Smooth muscle cell (in vitro differentiated cells): Measurements from ENCODE around the gene CCDC146. TPM values are rescaled to one million over a fixed set of nuclear protein-coding genes. Genes with fewer than 3 reads are reported as not detected.
"Not testable (repeated sequence)": the region's sequence is repeated elsewhere in the genome, so short reads cannot be mapped to it uniquely, and the experiment has no call there.

ENCODE experiments used
- DNase-seq: peaks from one replicate; lab custom pipeline; 2025; ENCODE audit not compliant: unreplicated experiment; lab: John Stamatoyannopoulos, UW
- H2AFZ ChIP-seq: fragments of 200-600 bp; sonication (generic); 2 replicates; pipeline ENCODE4 v1.6.0; 2016; ENCODE audit warnings: antibody characterized with exemption, low read depth, mild to moderate bottlenecking
- H3F3A ChIP-seq: fragments of 200-600 bp; sonication (generic); 2 replicates; pipeline ENCODE4 v1.6.0; 2017; ENCODE audit warnings: antibody characterized with exemption, low read depth
- H3K27ac ChIP-seq: fragments of 200-600 bp; sonication (generic); 2 replicates; pipeline ENCODE4 v1.5.1; 2016; ENCODE audit warnings: low read depth, mild to moderate bottlenecking
- H3K27me3 ChIP-seq: fragments of 200-600 bp; sonication (generic); 2 replicates; pipeline ENCODE4 v1.6.1; 2016; ENCODE audit warnings: low read depth, mild to moderate bottlenecking
- H3K36me3 ChIP-seq: fragments of 200-600 bp; sonication (generic); 2 replicates; pipeline ENCODE4 v1.5.1; 2016; ENCODE audit warnings: low read depth
- H3K4me1 ChIP-seq: fragments of 200-600 bp; sonication (generic); 2 replicates; pipeline ENCODE4 v1.5.1; 2016; ENCODE audit warnings: low read depth
- H3K4me2 ChIP-seq: fragments of 200-600 bp; sonication (generic); 2 replicates; pipeline ENCODE4 v1.6.0; 2016; ENCODE audit warnings: mild to moderate bottlenecking
- H3K4me3 ChIP-seq: fragments of 200-600 bp; sonication (generic); 2 replicates; pipeline ENCODE4 v1.5.1; 2016; ENCODE audit warnings: mild to moderate bottlenecking
- H3K79me2 ChIP-seq: fragments of 200-600 bp; sonication (generic); 2 replicates; pipeline ENCODE4 v1.6.0; 2016; ENCODE audit warnings: low read depth, mild to moderate bottlenecking
- H3K9ac ChIP-seq: fragments of 200-600 bp; sonication (generic); 2 replicates; pipeline ENCODE4 v1.6.0; 2016; ENCODE audit warnings: low read depth
- H3K9me3 ChIP-seq: fragments of 200-600 bp; sonication (generic); replicated peaks from 2 replicates; pipeline ENCODE4 v1.5.1; 2016; ENCODE audit warnings: low read depth
- H4K20me1 ChIP-seq: fragments of 200-600 bp; sonication (generic); 2 replicates; pipeline ENCODE4 v1.6.0; 2016; ENCODE audit warnings: low read depth
- CTCF ChIP-seq: fragments of 200-600 bp; sonication (generic); IDR thresholded peaks from 2 replicates; pipeline ENCODE4 v1.5.1; 2017; ENCODE audit warnings: borderline replicate concordance, mild to moderate bottlenecking, antibody characterized with exemption; ENCODE audit not compliant: insufficient read depth, poor library complexity, severe bottlenecking
- WGBS: methylation state at CpG from one replicate; pipeline ENCODE4 v1.1.7; 2016; ENCODE audit warnings: low lambda C conversion rate; 5-methylcytosine and 5-hydroxymethylcytosine counted together
- polyA plus RNA-seq: library from polyadenylated mRNA; unstranded; fragments of >200 nt; fragmentation: Nextera tagmentation; extraction: Ambion mirVana; gene quantifications from 2 replicates; pipeline ENCODE4 v1.2.1, GENCODE V29; 2016
- total RNA-seq: library from RNA; depleted of rRNA; stranded (reverse); fragments of >200 nt; gene quantifications from 2 replicates; pipeline ENCODE4 v1.2.3, GENCODE V29; 2014

The CCDC146 gene
- total and polyA plus RNA-seq, 2 experiments from 2014 or later: 0.77 to 7.3 TPM

GRCh38 chr7:77222819-77223218, 100.4 kb downstream of the CCDC146 start:
- H3K36me3 ChIP-seq: no peaks in the 10 kb centered on the region
- no peaks in the 10 kb centered on the region for H3K9me3 ChIP-seq
- no peak overlapping the region for H2AFZ ChIP-seq
- no peak overlapping the region for H3K9ac ChIP-seq
- no peak overlapping the region for H3K4me3 ChIP-seq
- no peaks in the 10 kb centered on the region for H3K4me1 ChIP-seq
- H4K20me1 ChIP-seq: no peaks in the 10 kb centered on the region
- no peaks in the 10 kb centered on the region for H3F3A ChIP-seq
- H3K27ac ChIP-seq: no peak overlapping the region
- no peaks in the 10 kb centered on the region for H3K27me3 ChIP-seq
- no peak for DNase-seq
- WGBS: 73% methylated on average over 4 of the region's 4 CpGs
- no peak for TF ChIP-seq CTCF
- H3K79me2 ChIP-seq: no peaks in the 10 kb centered on the region
- no peak overlapping the region for H3K4me2 ChIP-seq

DNA sequence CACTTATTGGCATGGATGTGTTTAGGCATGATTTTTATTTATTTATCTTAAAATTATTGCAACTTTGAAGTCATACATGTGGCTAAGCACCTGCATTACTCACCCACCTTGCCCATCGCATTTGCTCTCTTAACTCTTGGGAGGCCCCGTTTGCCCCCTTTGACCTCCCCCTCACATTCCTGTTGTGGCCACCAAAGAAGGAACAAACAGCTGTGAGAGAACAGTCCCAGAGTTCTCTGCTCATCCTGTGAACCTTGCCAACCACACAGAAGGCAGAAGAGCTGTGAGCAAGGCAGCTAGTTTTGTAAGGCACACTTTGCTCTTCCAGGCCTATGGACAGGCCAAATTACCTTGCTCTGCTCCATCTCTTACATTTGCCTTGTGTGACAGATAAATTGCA, 100.8 kb downstream of the CCDC146 start:
- WGBS: 86% methylated on average over 2 of the region's 2 CpGs
- no peak overlapping the region for H2AFZ ChIP-seq

DNA sequence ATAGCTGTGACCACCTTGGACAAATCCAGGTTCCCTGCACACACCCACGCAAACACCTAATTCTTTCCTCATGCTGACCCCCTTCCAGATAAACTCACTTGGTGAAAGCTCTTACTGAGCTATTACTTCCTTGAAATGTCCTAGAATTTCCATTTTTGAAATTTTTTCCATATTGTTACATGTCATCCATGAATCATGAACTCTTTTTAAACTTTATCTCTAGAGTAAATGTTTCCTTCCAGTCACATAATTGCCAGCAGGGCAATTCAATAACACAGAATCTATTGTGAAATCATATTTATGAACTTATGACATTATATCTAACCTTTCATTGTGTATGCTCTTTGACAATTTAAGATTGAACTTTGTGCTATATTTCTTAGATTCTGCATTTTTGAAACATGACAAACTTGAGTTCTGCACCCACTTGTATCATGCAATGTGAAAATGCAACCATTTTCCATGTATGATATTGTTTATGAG, 104.0 kb downstream of the CCDC146 start:
- no peak overlapping the region for H3K4me3 ChIP-seq
- 97% methylated on average over 1 of the region's 1 CpG for WGBS
- no peak for DNase-seq
- no peaks in the 10 kb centered on the region for H3F3A ChIP-seq
- no peaks in the 10 kb centered on the region for H3K79me2 ChIP-seq
- no peak overlapping the region for H3K27ac ChIP-seq
- no peaks in the 10 kb centered on the region for H4K20me1 ChIP-seq
- H3K36me3 ChIP-seq: no peaks in the 10 kb centered on the region
- H3K27me3 ChIP-seq: no peaks in the 10 kb centered on the region
- no peak for TF ChIP-seq CTCF
- H3K9ac ChIP-seq: no peak overlapping the region
- no peak overlapping the region for H3K4me2 ChIP-seq
- H3K4me1 ChIP-seq: no peaks in the 10 kb centered on the region
- H2AFZ ChIP-seq: no peak overlapping the region
- no peaks in the 10 kb centered on the region for H3K9me3 ChIP-seq

More for the DNA sequence above, 100.8 kb downstream of the CCDC146 start:
- DNase-seq: no peak
- H3F3A ChIP-seq: no peaks in the 10 kb centered on the region
- no peaks in the 10 kb centered on the region for H3K4me1 ChIP-seq
- H3K27me3 ChIP-seq: no peaks in the 10 kb centered on the region
- no peaks in the 10 kb centered on the region for H3K36me3 ChIP-seq
- H3K27ac ChIP-seq: no peak overlapping the region
- H3K4me3 ChIP-seq: no peak overlapping the region
- no peaks in the 10 kb centered on the region for H4K20me1 ChIP-seq
- no peaks in the 10 kb centered on the region for H3K79me2 ChIP-seq
- no peak for TF ChIP-seq CTCF
- H3K4me2 ChIP-seq: no peak overlapping the region
- H3K9me3 ChIP-seq: no peaks in the 10 kb centered on the region
- no peak overlapping the region for H3K9ac ChIP-seq

GRCh38 chr7:77228795-77229194, 106.4 kb downstream of the CCDC146 start:
- not testable (repeated sequence) for H3K4me1 ChIP-seq, H2AFZ ChIP-seq, H3K27me3 ChIP-seq, H3K9me3 ChIP-seq, H3K36me3 ChIP-seq, H3K79me2 ChIP-seq, H3K4me2 ChIP-seq, H3F3A ChIP-seq, H4K20me1 ChIP-seq, H3K27ac ChIP-seq, DNase-seq, H3K4me3 ChIP-seq, H3K9ac ChIP-seq
